ENCODE results near the gene GPC3.

The GPC3 gene

DNA sequence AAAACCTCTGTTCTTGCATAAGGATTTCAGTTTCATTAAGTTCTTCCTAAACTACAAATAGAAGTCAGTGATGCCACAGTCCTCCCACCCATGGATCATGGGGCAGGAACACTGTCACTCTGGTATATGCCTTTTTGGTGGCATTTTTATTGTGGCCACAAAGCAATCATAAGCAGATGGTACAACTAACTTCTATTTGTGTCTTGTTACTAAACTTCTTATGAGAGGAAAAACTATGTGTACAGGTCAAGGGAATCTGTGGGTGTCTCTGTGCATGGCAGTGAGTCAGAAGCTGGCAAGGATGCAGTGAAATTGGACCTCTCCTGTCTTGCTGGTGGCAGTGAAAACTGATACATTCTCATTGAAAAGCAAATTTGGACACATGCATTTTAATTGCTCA is 325.1 kb downstream of the GPC3 start:
- H3K4me3 ChIP-seq (ENCODE audit: low read depth, low read length): no peak overlapping the region

DNA sequence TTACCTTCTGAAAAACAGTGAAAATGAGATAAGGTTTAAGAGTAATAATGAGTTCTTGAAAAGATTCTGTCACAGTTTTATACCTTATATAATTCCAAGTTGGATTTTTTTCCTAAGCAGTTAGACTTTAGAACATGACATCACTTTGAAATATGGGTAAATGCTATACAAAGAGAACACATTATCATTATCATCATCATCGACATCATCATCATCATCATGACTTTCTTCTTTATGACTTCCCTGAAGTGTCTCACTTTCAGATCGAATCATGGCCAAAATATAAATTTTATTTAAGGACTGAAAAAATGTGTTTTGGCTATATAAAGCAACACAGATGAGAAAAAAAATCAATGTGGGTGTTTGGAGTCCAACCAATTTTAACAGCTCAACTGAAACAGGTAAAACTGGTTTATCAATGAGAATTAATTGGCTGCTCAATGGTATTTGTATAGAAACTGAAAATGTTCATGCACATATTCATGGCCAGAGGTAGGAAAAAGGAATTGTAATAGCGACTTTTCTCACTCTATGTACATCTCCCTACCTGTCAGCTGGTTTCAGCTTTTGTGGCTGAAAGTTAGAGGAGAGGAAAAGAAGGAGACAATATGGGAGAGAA is 327.0 kb downstream of the GPC3 start:
- H3K4me3 ChIP-seq (ENCODE audit: low read depth, low read length): no peak overlapping the region

DNA sequence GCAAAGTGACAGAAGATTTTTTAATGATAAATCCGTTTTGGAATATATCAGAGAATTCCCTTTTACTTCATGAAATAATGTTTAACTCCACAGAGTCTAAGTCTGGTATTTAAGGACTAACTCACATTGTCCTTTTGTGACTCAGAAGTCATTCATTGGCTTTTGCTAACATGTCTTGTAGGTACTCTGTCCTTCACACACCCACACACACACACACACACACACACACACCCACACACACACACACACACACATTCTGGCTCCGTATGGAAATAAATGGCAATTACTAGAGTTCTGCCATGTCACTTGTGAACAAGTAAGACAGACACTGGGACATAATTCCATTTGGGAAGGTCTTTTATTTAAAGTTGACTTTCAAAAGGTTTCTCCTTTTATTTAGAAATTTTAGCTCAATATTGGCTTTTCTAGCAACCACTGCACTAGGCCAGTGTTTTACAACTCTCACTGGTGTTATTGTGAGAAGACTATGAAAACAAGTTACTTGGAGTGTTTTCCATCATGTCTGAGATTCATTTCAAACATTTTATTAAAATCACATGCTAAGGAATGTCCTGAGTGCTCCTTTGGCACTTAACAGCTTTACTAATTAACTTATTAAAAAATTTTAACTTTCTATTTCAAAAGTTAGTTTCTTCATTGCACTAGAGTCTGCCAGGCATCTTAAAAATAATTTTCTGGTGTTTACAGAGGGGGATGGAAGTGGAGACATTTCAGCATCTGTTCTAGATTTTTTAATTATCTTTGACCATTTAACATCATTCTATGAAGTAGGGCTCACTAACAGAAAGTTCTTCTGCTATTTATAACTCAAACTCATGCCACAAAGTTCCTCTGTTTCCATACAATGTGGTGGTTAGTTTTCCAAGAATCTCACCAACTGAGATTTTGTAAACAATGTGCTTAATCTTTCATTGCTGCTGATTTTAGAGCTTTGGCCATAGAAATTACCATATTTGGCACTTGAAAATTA is 329.8 kb downstream of the GPC3 start:
- H3K4me3 ChIP-seq (ENCODE audit: low read depth, low read length): no peak overlapping the region

DNA sequence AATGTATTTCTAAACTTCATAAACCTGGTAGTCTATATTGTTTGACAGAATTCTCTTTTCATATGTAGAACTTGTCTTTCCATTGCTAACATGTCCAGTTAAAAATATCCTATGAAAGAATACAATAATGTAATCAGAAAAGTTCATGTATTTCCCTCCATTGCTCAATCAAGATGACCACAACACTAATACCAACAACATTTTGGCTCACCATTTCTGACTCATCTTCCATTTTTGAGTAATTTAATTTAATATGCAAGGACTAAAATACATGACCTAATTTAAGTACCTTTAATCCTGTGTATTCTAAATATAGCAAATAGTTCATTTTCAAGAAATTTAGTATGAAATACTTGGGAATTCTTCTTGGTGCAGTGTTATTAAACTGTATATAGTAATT is 330.6 kb downstream of the GPC3 start:
- no peak overlapping the region for H3K4me3 ChIP-seq (ENCODE audit: low read depth, low read length)

DNA sequence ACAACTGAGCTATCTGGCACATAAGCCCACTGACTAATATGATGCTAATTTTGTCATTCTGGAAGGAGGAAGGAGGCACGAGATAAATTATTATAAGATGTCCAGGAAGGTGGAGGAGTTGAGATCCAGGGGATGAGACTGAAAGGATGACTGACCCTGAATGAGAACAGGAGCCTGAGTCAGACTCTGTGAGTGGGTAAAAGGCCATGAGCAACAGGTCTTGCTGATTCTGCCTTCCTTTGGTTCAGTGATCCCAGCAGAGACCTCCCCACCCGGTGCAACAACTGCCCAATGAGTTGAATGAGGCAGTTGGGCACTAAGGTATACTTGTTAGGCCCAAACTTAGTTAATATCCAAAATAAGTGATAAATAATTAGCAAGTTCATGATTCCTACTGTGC is 332.0 kb downstream of the GPC3 start:
- H3K4me3 ChIP-seq (ENCODE audit: low read depth, low read length): no peak overlapping the region

DNA sequence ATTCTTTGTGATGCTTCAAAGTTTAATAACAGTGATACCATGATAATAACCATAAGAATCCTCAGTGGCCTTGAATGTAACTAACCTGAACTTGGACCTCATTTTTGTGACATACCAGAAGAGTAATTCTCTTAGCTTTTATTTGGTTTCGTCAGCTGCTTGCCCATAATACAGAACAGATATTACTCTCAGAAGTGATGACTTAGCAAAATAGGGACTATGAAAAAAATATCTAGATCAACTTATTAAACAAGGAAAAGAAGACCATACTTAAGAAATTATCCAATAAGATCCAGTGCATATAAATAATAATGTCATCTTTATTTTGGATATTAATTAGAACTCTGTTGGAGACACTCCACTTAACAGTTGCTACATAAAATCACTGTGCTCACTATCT is 333.2 kb downstream of the GPC3 start:
- H3K4me3 ChIP-seq (ENCODE audit: low read depth, low read length): no peak overlapping the region

DNA sequence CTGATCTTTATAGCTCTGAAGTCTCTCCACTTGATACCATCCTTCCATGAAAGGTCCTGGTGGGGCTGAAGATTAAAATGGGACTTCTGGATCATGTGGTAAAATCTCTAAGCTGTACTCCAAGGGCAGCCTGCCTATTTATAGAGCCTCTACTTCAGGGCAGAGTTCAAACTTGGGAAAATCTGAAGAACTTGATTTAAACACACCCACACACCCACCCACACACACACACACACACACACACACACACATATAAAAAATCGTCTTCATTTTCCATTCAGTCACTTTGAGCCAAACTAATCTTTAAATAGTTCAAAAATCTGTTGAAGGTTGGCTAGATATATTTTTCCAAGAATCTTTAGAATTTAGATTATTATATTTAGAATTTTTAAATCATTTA is 335.2 kb downstream of the GPC3 start:
- no peak overlapping the region for H3K4me3 ChIP-seq (ENCODE audit: low read depth, low read length)

DNA sequence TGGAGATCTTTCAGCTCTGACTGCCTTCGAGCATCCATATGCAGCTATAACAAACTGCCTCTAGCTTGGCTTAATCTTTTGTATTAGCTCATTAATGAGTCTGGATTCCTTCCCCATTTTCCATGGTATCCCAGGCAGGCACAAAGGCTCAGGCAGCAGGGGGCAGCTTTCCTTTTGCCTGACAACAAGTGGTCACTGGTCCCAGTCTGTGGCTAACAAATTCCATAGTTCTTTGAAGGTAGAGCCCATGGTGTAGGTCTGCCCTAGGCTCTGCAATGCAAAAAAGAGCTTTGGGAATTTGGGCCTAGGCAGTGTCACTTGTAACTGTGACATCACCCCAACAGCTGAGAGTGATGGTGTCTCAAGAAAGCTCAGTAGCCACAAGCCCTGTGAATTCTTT is 335.7 kb downstream of the GPC3 start:
- no peak overlapping the region for H3K4me3 ChIP-seq (ENCODE audit: low read depth, low read length)

DNA sequence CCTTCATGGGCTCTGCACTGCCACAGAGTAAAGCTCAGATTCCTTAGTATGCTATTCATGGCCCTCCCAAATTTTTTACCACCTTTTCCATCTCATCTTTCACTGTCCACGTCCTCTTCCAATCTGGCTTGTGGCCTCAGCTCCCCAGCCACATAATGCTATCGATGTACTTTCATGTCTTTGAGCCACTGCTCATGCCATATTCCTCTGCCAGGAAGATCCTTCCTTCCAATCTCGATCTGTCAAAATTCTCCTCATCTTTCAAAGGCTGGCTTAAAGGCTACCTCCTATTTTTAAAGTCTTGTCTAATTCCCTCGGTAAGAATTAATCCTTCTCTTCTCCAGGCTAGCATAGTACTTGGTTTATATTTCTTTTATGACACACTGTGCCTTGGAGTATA is 336.8 kb downstream of the GPC3 start:
- no peak overlapping the region for H3K4me3 ChIP-seq (ENCODE audit: low read depth, low read length)

DNA sequence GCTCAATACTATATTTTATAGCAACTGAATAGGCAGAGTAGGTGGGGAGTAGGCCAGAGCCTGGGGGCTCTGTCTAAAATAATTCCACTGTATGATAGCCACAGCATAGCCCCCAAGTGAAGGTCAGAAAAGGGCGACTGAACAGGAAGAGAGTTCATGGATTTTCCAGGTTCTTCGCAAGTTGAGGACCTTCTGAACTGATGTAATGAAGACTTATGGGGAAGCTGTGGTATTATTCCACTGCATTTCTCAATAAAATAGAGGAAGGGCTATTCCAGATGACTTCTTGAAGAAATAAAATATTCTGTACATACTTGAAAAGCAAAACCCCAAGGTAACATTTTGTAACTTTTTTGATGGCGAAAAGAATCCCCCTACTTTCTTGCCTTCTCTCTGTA is 338.7 kb downstream of the GPC3 start:
- H3K4me3 ChIP-seq (ENCODE audit: low read depth, low read length): no peak overlapping the region

DNA sequence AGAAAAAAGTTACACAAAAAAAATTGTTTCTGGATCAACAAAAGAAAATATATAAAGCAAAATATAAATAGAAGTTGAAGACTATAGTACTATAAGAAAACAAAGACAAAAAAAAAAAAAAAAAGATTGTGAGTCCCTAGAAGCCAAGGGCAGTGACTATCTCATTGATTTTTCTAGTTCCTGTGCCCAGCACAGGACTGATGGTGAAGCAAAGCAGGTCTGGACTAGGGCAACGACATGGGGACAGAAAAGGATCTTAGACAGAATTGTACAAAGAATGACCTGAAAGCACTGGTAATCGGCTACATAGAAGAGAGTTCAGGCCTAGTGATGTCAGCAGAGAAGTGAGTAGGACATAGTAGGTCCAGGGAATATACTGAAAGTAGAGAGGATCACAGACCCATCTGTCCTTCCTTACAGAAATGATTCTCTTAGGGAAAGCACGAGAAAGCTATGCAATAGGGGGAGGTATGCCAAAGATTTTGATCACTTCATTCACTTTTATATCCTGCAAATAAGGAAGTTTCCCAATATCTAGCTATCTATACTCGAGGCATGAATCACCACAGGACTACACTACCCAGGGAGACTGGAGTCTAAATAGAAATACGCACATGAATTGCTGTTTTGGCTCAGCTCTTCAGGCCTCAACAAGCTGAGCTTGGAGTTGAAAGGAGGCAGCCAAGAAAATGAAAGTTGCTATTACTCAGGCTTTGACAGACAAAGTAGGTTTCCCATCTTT is 339.2 kb downstream of the GPC3 start:
- no peak overlapping the region for H3K4me3 ChIP-seq (ENCODE audit: low read depth, low read length)

DNA sequence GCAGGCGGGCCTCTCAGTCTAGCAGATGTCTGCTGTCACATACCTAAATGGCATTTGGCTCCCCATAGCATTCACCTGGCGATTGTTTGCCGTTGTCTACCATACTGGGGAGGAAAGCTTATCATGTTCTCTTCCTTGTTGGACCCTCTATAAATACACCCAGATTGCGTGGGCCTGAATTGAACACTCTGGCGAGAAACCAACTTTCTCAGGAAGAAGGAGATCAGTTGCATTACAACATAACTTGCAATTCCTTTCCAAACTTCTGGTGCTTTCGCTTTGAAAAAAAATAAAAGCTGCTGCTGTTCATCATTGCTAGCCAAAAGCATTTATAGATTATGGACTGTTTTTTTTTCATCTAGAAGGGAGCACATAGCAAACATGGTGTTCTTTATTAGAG is 340.1 kb downstream of the GPC3 start:
- no peak overlapping the region for H3K4me3 ChIP-seq (ENCODE audit: low read depth, low read length)

DNA sequence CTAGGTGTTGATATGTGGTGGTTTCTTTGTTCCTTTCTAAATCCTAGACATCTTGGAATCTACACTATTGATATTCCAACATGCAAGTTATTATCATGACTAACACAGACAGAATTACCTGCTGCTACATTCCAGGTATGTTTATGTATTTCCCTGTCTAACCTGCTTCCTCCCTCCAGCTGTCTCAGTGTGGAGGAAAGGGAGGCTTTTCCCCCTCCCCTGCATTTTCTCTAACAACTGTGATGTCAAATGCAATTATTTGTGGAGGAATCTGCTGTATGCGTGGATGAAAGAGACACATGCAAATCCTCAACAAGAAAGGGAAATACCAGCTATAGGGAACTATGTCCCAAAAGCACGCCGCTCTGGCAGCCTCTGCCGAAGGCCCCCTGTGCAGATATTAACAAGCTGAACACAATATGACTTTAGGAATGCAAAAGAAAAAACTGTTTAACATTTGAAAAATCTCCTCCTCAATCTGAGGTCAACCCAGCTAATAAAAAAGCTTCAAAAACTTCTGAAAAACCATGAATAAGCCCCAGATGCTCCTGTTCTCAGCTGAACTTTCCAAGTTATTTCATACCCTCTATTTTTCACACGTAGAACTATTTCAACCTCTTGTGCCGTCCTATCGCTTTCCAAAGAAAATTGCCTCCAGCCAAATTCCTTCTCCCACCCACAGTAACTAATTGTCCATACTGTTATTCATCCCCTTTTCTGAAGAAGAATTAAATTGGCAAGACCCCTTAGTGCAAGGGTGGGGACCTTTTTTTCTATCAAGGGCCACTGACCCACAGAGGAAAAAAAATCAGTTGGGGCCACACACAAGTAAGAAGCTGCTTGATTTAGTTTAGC is 345.0 kb downstream of the GPC3 start:
- no peak overlapping the region for H3K4me3 ChIP-seq (ENCODE audit: low read depth, low read length)

DNA sequence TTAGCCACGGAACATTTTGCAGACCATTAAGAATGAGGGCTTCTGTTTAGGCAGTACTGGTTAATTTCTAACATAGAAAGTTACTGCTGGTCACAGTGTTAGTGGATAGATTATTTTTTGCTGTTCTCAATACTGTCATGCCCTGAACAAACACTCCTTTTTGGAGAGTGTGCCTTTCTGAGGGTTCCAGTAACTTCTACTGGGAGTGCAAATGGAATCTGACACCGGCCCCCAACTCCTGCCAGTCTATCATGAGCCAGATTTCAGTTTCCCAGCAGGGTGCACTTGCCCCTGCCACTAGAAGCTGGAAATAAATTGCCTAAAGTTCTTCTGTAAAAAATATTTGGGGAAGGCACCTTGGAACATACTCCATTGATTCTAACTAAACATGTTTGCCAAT is 345.7 kb downstream of the GPC3 start:
- no peak overlapping the region for H3K4me3 ChIP-seq (ENCODE audit: low read depth, low read length)

DNA sequence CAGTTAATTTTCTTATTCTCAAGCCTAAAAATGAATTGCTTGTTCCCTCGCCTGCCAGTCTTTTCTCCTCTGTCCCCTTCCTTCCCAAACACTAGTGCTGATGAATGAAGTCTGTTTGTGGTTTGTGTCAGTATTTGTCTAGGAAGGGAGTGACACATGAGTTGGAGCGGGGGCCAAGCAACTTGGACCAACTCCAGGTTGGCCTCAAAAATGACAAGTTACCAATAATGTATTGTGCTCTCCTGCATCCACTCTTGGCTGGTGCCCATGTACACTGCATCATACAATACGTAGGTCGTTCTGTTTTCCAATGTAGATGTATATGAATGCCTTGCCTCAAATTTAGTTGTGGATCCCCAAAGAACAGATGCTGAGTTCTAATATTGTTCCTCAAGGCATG is 347.1 kb downstream of the GPC3 start:
- H3K4me3 ChIP-seq (ENCODE audit: low read depth, low read length): no peak overlapping the region

DNA sequence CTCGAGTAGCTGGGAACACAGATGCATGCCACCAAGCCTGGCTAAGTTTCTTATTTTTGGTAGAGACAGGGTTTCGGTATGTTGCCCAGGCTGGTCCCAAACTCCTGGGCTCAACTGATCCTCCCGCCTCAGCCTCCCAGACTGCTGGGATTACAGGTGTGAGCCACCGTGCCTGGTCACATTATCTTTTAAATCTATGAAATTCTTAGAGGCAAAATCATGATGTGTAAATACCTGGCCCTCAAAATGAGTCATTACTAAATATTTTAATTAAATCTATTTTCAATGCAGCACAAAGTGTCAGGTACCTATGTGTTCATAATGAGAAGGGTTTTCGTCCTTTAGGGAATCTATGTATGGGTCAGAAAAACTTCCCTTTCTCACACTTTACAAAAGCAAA is 347.6 kb downstream of the GPC3 start:
- no peak overlapping the region for H3K4me3 ChIP-seq (ENCODE audit: low read depth, low read length)

DNA sequence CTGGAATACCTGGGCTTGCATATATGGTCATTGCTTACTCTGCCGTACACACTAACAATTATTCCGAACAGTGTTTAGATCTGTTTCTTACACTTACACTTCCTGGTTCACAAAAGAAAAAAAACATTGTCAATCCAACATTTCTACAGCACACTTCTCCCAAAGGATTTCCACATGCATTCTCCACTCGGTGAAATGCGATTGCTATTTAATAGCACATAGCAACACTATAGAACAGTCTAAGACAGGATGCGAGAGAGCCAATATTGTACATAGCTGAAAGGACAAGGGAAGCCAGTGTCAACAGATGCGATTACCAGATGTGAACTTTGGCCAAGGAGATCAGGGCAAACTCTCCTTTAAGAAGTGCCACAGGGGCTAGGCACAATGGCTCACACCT is 349.4 kb downstream of the GPC3 start:
- no peak overlapping the region for H3K4me3 ChIP-seq (ENCODE audit: low read depth, low read length)

DNA sequence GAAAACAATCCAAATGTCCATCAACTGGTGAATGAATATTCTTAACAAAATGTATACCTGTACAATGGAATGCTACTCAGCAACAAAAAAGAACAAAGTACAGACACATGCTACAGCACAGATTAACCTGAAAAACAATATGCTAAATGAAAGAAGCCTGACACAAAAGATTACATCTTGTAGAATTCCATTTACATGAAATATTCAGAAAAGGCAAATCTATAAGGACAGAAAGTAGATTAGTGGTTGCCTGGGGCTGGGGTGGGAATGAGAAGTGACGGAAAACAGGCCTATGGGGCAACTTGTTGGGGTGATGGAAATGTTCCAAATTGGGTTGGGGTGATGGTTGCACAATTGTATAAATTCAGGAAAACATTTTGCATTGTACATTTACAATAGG is 351.0 kb downstream of the GPC3 start:
- no peak overlapping the region for H3K4me3 ChIP-seq (ENCODE audit: low read depth, low read length)

DNA sequence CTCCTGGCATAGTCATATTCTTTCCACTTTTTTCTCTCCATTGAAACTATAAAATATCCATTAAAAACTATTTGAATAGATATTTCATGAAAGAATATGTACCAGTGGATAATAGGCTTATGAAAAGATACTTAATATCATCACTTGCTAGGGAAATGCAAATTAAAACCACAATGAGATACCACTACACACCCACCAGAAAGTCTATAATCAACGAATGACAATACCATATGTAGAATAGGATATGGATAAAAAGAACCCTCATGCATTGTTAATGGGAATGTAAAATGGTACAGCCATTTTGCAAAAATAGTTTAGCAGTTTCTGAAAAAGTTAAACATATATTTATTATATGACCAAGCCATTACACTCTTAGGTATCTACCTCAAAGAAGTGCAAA is 351.4 kb downstream of the GPC3 start:
- H3K4me3 ChIP-seq (ENCODE audit: low read depth, low read length): no peak overlapping the region

DNA sequence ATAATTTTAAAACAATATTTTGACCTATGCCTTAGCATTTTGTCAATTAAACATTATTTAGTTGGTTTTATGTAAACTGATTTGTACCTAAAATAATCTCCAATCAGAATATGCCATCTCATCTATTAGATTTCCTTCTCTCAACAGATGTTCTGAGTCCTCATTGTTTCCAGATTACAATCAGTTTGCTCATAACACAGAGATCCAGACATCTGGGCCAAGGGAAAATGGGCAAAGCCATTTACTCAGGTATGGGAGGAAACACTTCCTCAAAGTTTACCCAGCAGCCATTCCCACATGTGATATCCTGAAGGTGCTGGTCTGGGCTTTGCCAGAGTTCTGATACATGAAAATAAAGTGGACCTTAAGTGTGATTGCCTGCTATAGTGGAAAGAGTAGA is 352.2 kb downstream of the GPC3 start:
- H3K4me3 ChIP-seq (ENCODE audit: low read depth, low read length): no peak overlapping the region

DNA sequence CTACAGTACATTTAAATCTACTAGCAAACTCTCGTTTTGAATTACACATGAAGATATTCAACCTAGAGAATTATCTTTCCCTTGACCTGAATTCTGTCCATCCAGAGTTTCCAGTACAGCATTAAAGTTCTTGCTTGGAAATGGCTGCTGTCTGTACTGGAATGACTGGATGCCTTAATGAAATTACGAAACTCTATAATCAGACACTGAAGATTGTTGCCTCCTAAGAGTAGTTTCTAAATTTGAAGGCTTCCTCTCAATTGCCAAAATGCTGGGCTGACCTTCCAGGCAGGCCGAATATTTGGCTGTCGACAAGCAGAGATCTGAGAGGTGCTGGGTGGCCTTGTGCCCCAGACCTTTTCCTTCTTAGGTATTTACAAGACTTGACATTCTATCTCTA is 355.0 kb downstream of the GPC3 start:
- no peak overlapping the region for H3K4me3 ChIP-seq (ENCODE audit: low read depth, low read length)
